Esophagus muscularis mucosa (tissue), 4 donors: Measurements from ENCODE around the gene CUX1. TPM values are rescaled to one million over a fixed set of nuclear protein-coding genes. Genes with fewer than 3 reads are reported as not detected.

Source experiments
- DNase-seq: peaks from one replicate; pipeline ENCODE4 v3.0.0-alpha.2; 2017; ENCODE audit errors: extremely low spot score
- H3K27ac ChIP-seq, 4 donors: fragments of 200-600 bp; sonication (generic); replicated peaks in 1 of 4; 1 replicate in 3 of 4; 2 replicates in 1 of 4; pipeline ENCODE4 v1.5.1; 2016 to 2019; ENCODE audit warnings: mild to moderate bottlenecking in 1 of 4
- H3K27me3 ChIP-seq, 4 donors: fragments of 200-600 bp; sonication (generic); one replicate each; pipeline versions ENCODE4 v1.5.1 to v1.6.0; 2016 to 2019
- H3K36me3 ChIP-seq, 4 donors: fragments of 200-600 bp; sonication (generic); one replicate each; pipeline ENCODE4 v1.5.1; 2016 to 2019
- H3K4me1 ChIP-seq, 4 donors: fragments of 200-600 bp; sonication (generic); one replicate each; pipeline ENCODE4 v1.5.1; 2016 to 2019
- H3K4me3 ChIP-seq, 4 donors: fragments of 200-600 bp; sonication (generic); 1 replicate in 2 of 4; 2 replicates in 2 of 4; pipeline ENCODE4 v1.5.1; 2016 to 2019; ENCODE audit warnings: mild to moderate bottlenecking in 4 of 4, moderate library complexity in 1 of 4
- H3K9me3 ChIP-seq, 4 donors: fragments of 200-600 bp; sonication (generic); 1 replicate in 3 of 4; 2 replicates in 1 of 4; pipeline ENCODE4 v1.5.1; 2016 to 2019
- EP300 ChIP-seq: sonication (generic); formaldehyde crosslinking; IDR thresholded peaks from one replicate; pipeline ENCODE4 v1.6.1; 2017; ENCODE audit warnings: antibody characterized with exemption
- POLR2A ChIP-seq: fragments of 450-650 bp; IDR thresholded peaks from one replicate; pipeline ENCODE4 v1.6.1; 2017; ENCODE audit warnings: antibody characterized with exemption, moderate library complexity, mild to moderate bottlenecking, low read depth
- POLR2AphosphoS5 ChIP-seq, 2 donors: sonication (generic); formaldehyde crosslinking; IDR thresholded peaks; one replicate each; pipeline ENCODE4 v1.6.1; 2017; ENCODE audit warnings: antibody characterized with exemption in 2 of 2
- WGBS: methylation state at CpG from one replicate; pipeline ENCODE4 v1.1.5; 2018; 5-methylcytosine and 5-hydroxymethylcytosine counted together
- intact Hi-C: fragments of 100-400 bp; cut with DNase I; formaldehyde crosslinking; loops from one replicate; pipeline ENCODE4 v1.15.1; 2023
- total RNA-seq, 4 donors: library from RNA; depleted of rRNA; stranded (reverse); fragments of >200 nt; gene quantifications; one replicate each; pipeline versions ENCODE4 v1.1.0 to v1.2.1, GENCODE V29; 2016
- TF ChIP-seq, protein P1 (sequence below), 3 experiments: fragments of 200-600 bp in 2 of 3; fragments of 450-650 bp in 1 of 3; sonication (generic) in 2 of 3; IDR thresholded peaks; one replicate each; pipeline ENCODE4 v1.5.1; 2017 to 2019; ENCODE audit warnings: antibody characterized with exemption in 3 of 3, mild to moderate bottlenecking in 2 of 3, moderate library complexity in 1 of 3

The CUX1 gene
- total RNA-seq, 4 donors from 2014 or later, result 61.5 to 136 (median 92.3) TPM

DNA sequence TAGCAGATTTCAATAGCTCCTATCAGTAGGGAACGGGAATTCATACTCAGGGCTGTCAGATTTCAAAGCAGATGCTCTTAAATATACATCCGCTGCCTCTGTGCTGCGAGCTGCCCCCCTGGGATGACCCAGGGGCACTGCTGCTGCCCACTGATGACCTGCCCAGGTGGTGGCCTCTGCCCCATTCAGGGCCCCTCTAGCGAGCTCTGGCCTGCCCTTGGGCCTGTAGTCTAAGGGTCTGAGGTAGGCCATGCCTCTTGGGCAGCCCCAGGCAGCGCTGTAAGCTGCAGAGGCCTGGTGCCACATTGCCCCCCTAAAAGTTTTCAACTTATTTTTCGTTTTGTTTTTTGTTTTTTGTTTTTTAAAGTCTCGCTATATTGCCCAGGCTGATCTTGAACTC lies 418.7 kb downstream of the CUX1 start:
- no peak for DNase-seq
- no peaks in the 10 kb centered on the region for H3K9me3 ChIP-seq
- intact Hi-C loops, result loop anchor here (2.0 to 10.0 kb wide), 2 partner anchors 421 to 549 kb away; partner anchors contain the start of gene CUX1
- peaks cover 30 to 84% (median 70%) of the 10 kb centered on the region in 4 donors for H3K36me3 ChIP-seq
- H3K4me3 ChIP-seq, result no peak overlapping the region
- H3K4me1 ChIP-seq, result peaks cover 0 to 10% (median 0%) of the 10 kb centered on the region in 4 donors
- 86% methylated on average over 6 of the region's 7 CpGs for WGBS
- no peak overlapping the region for H3K27ac ChIP-seq
- TF ChIP-seq, protein P1, sequence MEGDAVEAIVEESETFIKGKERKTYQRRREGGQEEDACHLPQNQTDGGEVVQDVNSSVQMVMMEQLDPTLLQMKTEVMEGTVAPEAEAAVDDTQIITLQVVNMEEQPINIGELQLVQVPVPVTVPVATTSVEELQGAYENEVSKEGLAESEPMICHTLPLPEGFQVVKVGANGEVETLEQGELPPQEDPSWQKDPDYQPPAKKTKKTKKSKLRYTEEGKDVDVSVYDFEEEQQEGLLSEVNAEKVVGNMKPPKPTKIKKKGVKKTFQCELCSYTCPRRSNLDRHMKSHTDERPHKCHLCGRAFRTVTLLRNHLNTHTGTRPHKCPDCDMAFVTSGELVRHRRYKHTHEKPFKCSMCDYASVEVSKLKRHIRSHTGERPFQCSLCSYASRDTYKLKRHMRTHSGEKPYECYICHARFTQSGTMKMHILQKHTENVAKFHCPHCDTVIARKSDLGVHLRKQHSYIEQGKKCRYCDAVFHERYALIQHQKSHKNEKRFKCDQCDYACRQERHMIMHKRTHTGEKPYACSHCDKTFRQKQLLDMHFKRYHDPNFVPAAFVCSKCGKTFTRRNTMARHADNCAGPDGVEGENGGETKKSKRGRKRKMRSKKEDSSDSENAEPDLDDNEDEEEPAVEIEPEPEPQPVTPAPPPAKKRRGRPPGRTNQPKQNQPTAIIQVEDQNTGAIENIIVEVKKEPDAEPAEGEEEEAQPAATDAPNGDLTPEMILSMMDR (IDR thresholded peaks at IDR 0.05), result no peak
- TF ChIP-seq EP300 (no peak), POLR2A (no peak), POLR2AphosphoS5 (IDR thresholded peaks at IDR 0.05) (no peak)
- H3K27me3 ChIP-seq, result no peaks in the 10 kb centered on the region

DNA sequence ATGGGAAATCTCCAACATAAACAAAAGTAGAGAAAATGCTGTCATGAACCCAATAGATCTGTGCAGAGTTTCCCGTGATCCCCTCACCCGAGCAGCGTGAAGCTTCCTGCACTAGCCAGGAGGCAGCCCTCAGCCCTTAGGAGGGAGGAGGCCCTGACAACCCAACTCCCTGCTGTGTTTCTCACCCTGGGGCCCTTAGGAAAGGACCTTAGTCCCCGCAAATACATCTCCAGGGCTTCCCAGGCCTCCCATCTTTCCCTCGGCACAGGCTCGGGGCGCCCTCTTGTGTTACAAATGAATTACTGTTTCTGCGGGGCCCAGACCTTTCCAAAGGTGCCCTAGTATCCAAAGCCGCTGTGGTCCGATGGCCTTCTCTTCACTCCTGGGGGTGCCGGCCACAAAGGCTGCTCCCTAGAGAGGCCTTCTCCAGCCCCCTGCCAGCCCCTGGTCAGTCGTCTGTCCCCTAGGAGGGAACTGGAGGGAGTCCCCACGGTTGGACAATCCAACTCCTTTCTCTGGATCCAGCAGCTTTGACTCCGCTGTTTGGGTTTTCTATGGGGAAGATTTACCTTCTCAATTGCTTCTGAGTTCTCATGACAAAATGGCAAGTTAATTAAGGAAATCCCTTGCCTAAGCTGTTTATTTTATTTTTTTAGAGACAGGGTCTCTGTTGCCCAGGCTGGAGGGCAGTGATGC lies 419.3 kb downstream of the CUX1 start:
- no peak overlapping the region for H3K27ac ChIP-seq
- peaks cover 0 to 10% (median 0%) of the 10 kb centered on the region in 4 donors for H3K4me1 ChIP-seq
- no peaks in the 10 kb centered on the region for H3K27me3 ChIP-seq
- 29% methylated on average over 14 of the region's 14 CpGs for WGBS
- H3K36me3 ChIP-seq, result peaks cover 30 to 88% (median 70%) of the 10 kb centered on the region in 4 donors
- TF ChIP-seq, protein P1 (IDR thresholded peaks at IDR 0.05), result peak; percentile 67 to 82 (median 71)
- no peak for TF ChIP-seq POLR2AphosphoS5 (IDR thresholded peaks at IDR 0.05)
- H3K9me3 ChIP-seq, result no peaks in the 10 kb centered on the region
- H3K4me3 ChIP-seq, result no peak overlapping the region
- intact Hi-C loops, result loop anchor here (2.0 to 10.0 kb wide), 2 partner anchors 422 to 550 kb away; partner anchors contain the start of gene CUX1
- DNase-seq, result no peak

DNA sequence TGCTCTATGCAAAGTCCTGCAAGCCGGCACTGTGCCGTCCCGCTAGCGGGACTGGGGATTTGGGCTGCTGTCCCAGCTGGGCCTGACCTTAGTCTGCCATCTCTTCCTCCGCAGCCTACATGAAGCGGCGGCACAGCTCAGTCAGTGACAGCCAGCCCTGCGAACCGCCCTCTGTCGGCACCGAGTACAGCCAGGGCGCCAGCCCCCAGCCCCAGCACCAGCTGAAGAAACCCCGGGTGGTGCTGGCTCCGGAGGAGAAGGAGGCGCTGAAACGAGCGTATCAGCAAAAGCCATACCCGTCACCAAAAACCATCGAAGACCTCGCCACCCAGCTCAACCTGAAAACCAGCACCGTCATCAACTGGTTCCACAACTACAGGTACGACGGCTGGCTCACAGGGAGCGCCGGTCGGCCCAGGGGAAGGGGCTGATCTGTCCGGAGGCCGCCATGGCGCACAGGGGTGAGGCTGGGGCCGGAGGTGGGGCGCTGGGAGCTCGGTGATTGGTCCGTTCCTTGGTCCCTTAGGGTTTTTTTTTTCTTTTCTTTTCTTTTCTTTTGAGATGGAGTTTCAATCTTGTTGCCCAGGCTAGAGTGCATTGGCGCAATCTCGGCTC lies 421.9 kb downstream of the CUX1 start:
- TF ChIP-seq EP300, result no peak
- TF ChIP-seq POLR2AphosphoS5 (IDR thresholded peaks at IDR 0.05), result no peak
- TF ChIP-seq POLR2A, result no peak
- TF ChIP-seq, protein P1 (IDR thresholded peaks at IDR 0.05), result no peak
- Histone ChIP-seq H3K9me3 (no peaks in the 10 kb centered on the region), H3K27ac (no peak overlapping the region), H3K27me3 (no peaks in the 10 kb centered on the region), H3K36me3 (peaks cover 28 to 91% (median 64%) of the 10 kb centered on the region in 4 donors), H3K4me1 (peaks cover 0 to 10% (median 0%) of the 10 kb centered on the region in 4 donors), H3K4me3 (no peak overlapping the region)
- 94% methylated on average over 32 of the region's 35 CpGs for whole genome bisulfite sequencing
- intact Hi-C loops, result loop anchor here (10.0 kb wide), 1 partner anchor 425 kb away; the partner anchor contains the start of gene CUX1
- DNase-seq, result no peak

DNA sequence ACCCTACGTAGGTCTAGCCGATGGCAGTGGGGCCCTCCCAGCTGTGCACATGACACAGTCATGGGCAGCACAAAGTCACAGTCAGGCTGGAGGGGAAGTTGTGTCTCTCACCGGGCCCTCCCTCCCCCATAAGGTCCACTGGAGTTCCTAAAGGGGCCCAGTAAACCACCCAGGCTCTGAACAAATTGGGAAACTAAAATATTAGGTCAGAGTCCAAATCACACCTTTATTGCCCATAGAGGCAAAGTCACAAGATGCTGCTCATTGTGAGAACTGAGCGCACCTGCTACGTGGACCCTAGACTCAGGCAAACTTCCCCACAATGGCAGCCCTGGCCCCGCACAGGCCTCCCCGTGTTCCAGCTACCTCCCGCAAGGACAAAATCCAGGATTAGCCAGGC lies 424.0 kb downstream of the CUX1 start:
- Histone ChIP-seq H3K36me3 (peaks cover 19 to 91% (median 62%) of the 10 kb centered on the region in 4 donors), H3K27me3 (no peaks in the 10 kb centered on the region), H3K27ac (no peak overlapping the region), H3K4me1 (peaks cover 0 to 5% (median 0%) of the 10 kb centered on the region in 4 donors), H3K9me3 (no peaks in the 10 kb centered on the region), H3K4me3 (no peak overlapping the region)
- intact Hi-C loops, result no loop called here
- TF ChIP-seq, protein P1 (IDR thresholded peaks at IDR 0.05), result no peak
- TF ChIP-seq EP300, result no peak
- no peak for TF ChIP-seq POLR2A
- TF ChIP-seq POLR2AphosphoS5 (IDR thresholded peaks at IDR 0.05), result no peak
- 91% methylated on average over 8 of the region's 8 CpGs for WGBS
- DNase-seq, result no peak
